ENCODE results near the gene PTPRN2. TPM values are rescaled to one million over a fixed set of nuclear protein-coding genes. Genes with fewer than 3 reads are reported as not detected.

Gene PTPRN2
- total RNA-seq, 1 experiment from 2014 or later = 2.1 TPM

DNA sequence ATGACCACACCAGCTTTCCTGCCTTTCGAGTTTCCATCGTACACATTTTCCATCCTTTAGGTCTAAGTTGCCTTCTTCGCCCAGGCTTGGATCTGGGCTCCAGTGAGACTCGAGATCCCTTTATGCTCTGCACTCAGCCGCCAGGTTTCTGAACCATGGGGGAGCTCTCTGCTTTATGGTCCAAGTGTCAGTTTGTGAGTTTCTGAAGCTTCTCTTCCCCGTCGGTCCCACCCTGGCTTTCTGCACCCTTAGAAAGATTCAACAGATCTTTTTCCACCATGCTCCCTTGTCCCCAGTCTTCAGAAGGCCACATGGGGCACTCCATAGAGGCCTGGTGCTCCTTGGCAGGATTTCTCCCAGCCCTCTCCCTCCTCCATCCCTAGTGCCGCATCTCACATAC, 402.0 kb downstream of the PTPRN2 start:
- RAD21 ChIA-PET (ENCODE audit: low non-redundant PET in 1 of 2, low total read pairs in 2 of 2, uncharacterized antibody in 2 of 2, unreplicated experiment in 2 of 2) = no interaction called here
- DNase-seq (ENCODE audit: low read depth, low spot score) = no peak
- ATAC-seq = no peak
- BruUV-seq (replicated peaks) = no TSS peak
- Histone ChIP-seq H2AFZ (ENCODE audit: low read depth, low read length, poor library complexity, severe bottlenecking) (no peak overlapping the region), H3K4me3 (replicated peaks in 1 of 2; ENCODE audit: low read depth in 1 of 2, low read length in 2 of 2) (no peak overlapping the region), H3K36me3 (ENCODE audit: control insufficient read depth in 1 of 2, insufficient read depth in 2 of 2, low read length in 2 of 2) (no peaks in the 10 kb centered on the region), H3K79me2 (ENCODE audit: insufficient read depth, low read length) (no peaks in the 10 kb centered on the region), H3K27me3 (ENCODE audit: insufficient read depth, low read length) (0 out of 2 replicates have a peak, but pooled peaks cover 4% of the 10 kb centered on the region), H4K20me1 (ENCODE audit: insufficient read depth) (no peaks in the 10 kb centered on the region), H3K27ac (ENCODE audit: low read depth, low read length) (no peak overlapping the region), H3K4me1 (ENCODE audit: control insufficient read depth in 1 of 2, insufficient read depth in 2 of 2, low read length in 2 of 2) (no peaks in the 10 kb centered on the region), H3K9ac (ENCODE audit: low read length) (no peak overlapping the region), H3K9me3 (ENCODE audit: control insufficient read depth in 1 of 2, insufficient read depth in 1 of 2, low read depth in 1 of 2, low read length in 2 of 2) (no peaks in the 10 kb centered on the region; a peak in 1 of 4 replicates), H3K9me2 (ENCODE audit: insufficient read depth) (no peaks in the 10 kb centered on the region), H3K4me2 (ENCODE audit: low read length) (no peak overlapping the region)
- CTCF ChIA-PET = no interaction called here
- intact Hi-C loops (cut with micrococcal nuclease) = no loop called here
- TF ChIP-seq JUND (IDR thresholded peaks at IDR 0.05) (no peak), SP1 (IDR thresholded peaks at IDR 0.05; ENCODE audit: low read depth) (no peak), CBX3 (IDR thresholded peaks at IDR 0.05; ENCODE audit: low read depth) (no peak)
- POLR2A ChIA-PET = no interaction called here

DNA sequence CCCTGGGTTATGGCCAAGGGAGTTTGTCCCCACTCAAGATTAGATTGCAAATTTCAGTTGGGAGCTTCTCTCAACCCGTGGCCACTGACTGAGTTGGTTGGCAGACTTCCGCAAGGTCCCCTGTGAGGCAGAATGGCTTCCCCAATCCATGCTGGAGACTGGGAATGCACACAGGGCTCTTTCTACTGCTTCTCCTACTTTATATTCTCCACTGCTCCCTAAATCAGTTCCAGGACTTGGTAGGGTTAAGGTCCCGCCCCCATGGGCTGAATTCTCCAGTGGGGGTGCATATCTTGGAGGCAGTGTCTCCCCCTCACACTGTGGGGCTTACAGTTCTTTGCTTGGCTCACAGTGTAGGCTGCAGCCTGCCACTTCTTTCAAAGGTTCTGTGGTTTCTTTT, 404.2 kb downstream of the PTPRN2 start:
- Histone ChIP-seq H3K27ac (ENCODE audit: low read depth, low read length) (no peak overlapping the region), H3K9me2 (ENCODE audit: insufficient read depth) (no peaks in the 10 kb centered on the region), H3K36me3 (ENCODE audit: control insufficient read depth in 1 of 2, insufficient read depth in 2 of 2, low read length in 2 of 2) (no peaks in the 10 kb centered on the region), H3K4me3 (replicated peaks in 1 of 2; ENCODE audit: low read depth in 1 of 2, low read length in 2 of 2) (no peak overlapping the region), H3K9me3 (ENCODE audit: control insufficient read depth in 1 of 2, insufficient read depth in 1 of 2, low read depth in 1 of 2, low read length in 2 of 2) (no peaks in the 10 kb centered on the region), H3K4me1 (ENCODE audit: control insufficient read depth in 1 of 2, insufficient read depth in 2 of 2, low read length in 2 of 2) (no peaks in the 10 kb centered on the region), H3K79me2 (ENCODE audit: insufficient read depth, low read length) (no peaks in the 10 kb centered on the region), H2AFZ (ENCODE audit: low read depth, low read length, poor library complexity, severe bottlenecking) (no peak overlapping the region), H3K27me3 (ENCODE audit: insufficient read depth, low read length) (0 out of 2 replicates have a peak, but pooled peaks cover 4% of the 10 kb centered on the region), H3K4me2 (ENCODE audit: low read length) (no peak overlapping the region), H4K20me1 (ENCODE audit: insufficient read depth) (no peaks in the 10 kb centered on the region), H3K9ac (ENCODE audit: low read length) (no peak overlapping the region)
- intact Hi-C loops (cut with micrococcal nuclease) = no loop called here
- POLR2A ChIA-PET = no interaction called here
- CTCF ChIA-PET = no interaction called here
- ATAC-seq (no peak), DNase-seq (ENCODE audit: low read depth, low spot score) (no peak)
- RAD21 ChIA-PET (ENCODE audit: low non-redundant PET in 1 of 2, low total read pairs in 2 of 2, uncharacterized antibody in 2 of 2, unreplicated experiment in 2 of 2) = no interaction called here
- no TSS peak for BruUV-seq (replicated peaks)
- TF ChIP-seq, protein P1, sequence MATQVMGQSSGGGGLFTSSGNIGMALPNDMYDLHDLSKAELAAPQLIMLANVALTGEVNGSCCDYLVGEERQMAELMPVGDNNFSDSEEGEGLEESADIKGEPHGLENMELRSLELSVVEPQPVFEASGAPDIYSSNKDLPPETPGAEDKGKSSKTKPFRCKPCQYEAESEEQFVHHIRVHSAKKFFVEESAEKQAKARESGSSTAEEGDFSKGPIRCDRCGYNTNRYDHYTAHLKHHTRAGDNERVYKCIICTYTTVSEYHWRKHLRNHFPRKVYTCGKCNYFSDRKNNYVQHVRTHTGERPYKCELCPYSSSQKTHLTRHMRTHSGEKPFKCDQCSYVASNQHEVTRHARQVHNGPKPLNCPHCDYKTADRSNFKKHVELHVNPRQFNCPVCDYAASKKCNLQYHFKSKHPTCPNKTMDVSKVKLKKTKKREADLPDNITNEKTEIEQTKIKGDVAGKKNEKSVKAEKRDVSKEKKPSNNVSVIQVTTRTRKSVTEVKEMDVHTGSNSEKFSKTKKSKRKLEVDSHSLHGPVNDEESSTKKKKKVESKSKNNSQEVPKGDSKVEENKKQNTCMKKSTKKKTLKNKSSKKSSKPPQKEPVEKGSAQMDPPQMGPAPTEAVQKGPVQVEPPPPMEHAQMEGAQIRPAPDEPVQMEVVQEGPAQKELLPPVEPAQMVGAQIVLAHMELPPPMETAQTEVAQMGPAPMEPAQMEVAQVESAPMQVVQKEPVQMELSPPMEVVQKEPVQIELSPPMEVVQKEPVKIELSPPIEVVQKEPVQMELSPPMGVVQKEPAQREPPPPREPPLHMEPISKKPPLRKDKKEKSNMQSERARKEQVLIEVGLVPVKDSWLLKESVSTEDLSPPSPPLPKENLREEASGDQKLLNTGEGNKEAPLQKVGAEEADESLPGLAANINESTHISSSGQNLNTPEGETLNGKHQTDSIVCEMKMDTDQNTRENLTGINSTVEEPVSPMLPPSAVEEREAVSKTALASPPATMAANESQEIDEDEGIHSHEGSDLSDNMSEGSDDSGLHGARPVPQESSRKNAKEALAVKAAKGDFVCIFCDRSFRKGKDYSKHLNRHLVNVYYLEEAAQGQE (IDR thresholded peaks at IDR 0.05; ENCODE audit: low read depth) = no peak
- TF ChIP-seq RAD21 (IDR thresholded peaks at IDR 0.05; ENCODE audit: low read depth) (no peak), EZH2phosphoT487 (IDR thresholded peaks at IDR 0.05; ENCODE audit: borderline replicate concordance) (no peak), POLR2AphosphoS5 (IDR thresholded peaks at IDR 0.05; ENCODE audit: low read depth, low read length) (no peak), ZFX (IDR thresholded peaks at IDR 0.05) (no peak), POLR2A (IDR thresholded peaks at IDR 0.05; ENCODE audit: borderline replicate concordance, extremely low read depth, insufficient read depth, insufficient read length) (no peak), JUND (IDR thresholded peaks at IDR 0.05) (no peak)
- TF ChIP-seq, protein P2, sequence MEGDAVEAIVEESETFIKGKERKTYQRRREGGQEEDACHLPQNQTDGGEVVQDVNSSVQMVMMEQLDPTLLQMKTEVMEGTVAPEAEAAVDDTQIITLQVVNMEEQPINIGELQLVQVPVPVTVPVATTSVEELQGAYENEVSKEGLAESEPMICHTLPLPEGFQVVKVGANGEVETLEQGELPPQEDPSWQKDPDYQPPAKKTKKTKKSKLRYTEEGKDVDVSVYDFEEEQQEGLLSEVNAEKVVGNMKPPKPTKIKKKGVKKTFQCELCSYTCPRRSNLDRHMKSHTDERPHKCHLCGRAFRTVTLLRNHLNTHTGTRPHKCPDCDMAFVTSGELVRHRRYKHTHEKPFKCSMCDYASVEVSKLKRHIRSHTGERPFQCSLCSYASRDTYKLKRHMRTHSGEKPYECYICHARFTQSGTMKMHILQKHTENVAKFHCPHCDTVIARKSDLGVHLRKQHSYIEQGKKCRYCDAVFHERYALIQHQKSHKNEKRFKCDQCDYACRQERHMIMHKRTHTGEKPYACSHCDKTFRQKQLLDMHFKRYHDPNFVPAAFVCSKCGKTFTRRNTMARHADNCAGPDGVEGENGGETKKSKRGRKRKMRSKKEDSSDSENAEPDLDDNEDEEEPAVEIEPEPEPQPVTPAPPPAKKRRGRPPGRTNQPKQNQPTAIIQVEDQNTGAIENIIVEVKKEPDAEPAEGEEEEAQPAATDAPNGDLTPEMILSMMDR (IDR thresholded peaks at IDR 0.05 in 2 of 3, conservative IDR thresholded peaks at IDR 0.05 in 1 of 3; ENCODE audit: borderline replicate concordance in 1 of 3, insufficient read depth in 1 of 3, low read depth in 2 of 3, low read length in 2 of 3) = no peak
- TF ChIP-seq, protein P3, sequence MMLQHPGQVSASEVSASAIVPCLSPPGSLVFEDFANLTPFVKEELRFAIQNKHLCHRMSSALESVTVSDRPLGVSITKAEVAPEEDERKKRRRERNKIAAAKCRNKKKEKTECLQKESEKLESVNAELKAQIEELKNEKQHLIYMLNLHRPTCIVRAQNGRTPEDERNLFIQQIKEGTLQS (IDR thresholded peaks at IDR 0.05) = no peak
- TF ChIP-seq, protein P4, sequence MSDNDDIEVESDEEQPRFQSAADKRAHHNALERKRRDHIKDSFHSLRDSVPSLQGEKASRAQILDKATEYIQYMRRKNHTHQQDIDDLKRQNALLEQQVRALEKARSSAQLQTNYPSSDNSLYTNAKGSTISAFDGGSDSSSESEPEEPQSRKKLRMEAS (IDR thresholded peaks at IDR 0.05) = no peak
- TF ChIP-seq, protein P5, sequence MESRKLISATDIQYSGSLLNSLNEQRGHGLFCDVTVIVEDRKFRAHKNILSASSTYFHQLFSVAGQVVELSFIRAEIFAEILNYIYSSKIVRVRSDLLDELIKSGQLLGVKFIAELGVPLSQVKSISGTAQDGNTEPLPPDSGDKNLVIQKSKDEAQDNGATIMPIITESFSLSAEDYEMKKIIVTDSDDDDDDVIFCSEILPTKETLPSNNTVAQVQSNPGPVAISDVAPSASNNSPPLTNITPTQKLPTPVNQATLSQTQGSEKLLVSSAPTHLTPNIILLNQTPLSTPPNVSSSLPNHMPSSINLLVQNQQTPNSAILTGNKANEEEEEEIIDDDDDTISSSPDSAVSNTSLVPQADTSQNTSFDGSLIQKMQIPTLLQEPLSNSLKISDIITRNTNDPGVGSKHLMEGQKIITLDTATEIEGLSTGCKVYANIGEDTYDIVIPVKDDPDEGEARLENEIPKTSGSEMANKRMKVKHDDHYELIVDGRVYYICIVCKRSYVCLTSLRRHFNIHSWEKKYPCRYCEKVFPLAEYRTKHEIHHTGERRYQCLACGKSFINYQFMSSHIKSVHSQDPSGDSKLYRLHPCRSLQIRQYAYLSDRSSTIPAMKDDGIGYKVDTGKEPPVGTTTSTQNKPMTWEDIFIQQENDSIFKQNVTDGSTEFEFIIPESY (IDR thresholded peaks at IDR 0.05; ENCODE audit: extremely low read depth, insufficient replicate concordance, low read length) = no peak
